ENCODE data around the gene HOXB4.

HOXB4 gene

DNA sequence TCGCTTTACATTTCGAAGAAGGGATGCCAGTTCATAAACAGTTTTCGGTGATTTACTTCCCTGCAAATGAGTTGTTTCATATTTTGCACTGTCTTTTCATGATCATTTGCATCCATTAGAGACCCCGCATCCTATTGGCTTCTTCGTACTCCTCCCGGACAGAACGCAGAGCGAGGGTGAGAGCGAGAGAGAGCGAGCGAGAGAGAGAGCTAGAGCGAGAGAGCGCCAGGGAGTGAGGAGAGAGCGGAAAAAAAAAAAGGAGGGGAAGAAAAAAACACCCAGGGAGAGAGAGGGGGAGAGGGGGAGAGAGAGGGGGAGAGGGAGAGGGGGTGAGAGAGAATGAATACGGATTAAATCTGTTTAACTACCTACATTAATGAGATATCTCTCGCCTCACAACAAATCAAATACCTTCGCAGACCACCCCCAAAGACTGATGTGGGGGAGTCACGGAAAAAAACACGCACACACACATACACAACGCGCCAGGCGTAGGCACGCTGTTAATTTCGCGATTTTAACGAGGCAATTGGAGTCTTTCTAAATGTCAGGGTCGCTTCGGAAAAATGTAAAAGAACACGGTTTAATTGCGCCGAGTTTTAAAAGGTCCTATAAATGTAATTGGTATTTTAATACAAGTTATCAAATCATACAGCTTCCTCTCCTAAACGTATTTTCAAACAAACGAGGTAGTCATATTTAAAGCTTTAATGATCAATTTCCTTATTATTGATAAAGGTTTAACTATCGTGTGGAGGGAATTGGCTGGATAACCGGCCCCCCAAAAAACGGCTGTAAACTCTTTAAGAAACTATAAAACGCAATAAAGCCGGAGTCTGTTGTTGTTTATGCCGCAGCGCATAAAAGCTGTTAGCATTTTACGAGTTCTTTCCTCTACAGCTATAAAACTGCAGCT lies 37.2 kb upstream of the HOXB4 start, which contains the start of gene HOXB8:
HOXB8 (minus strand) TSS at position 246 of the 916 bp plus-strand sequence. CDS start 588 bp downstream, outside the sequence.
- DNase-seq (ENCODE audit: low read depth) = peak; percentile 89

DNA sequence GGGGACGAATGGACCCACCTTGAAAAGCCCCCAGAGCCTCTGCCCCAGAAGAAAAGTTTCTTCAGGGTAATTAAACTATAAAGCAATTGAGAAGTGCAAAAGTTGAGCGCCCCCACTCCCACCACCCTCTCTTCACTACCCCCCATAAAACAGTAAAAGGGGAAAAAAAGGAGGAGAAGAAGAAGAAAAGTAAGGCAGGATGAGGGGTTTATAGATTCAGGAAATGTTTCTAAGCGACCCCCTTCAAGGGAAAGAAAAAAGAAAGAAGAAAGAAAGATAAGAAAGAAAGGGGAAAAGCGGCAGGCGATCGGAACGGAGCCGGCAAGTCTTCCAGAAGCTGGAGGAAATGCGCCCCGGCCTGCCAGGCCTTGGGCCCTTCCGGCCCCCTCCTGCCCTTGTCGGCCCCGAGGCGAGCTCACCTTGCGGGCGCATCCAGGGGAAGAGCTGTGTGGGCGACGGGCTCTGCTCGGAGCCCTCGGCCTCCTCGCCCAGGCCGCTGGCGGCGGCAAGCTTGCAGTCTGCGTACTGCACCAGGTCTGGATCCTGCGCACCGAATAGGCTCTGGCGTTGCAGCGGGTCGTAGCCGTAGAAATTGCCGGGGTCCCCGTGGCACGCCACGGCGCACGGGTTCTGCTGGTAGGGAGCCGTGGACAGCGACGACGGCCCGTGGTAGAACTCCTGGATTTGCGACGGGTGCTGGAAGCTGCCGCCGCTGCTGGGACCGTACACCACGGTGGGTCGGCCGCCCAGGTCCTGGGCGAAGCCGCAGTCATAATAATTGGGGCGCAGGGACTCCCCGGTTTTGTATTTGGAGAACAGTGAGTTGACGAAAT lies 35.9 kb upstream of the HOXB4 start:
- DNase-seq (ENCODE audit: low read depth) = peak; percentile 57

- peak; percentile 68 for DNase-seq (ENCODE audit: low read depth)
Observed at GRCh38 chr17:48612854-48613691, 34.9 kb upstream of the HOXB4 start.

GRCh38 chr17:48612456-48612853 lies 34.3 kb upstream of the HOXB4 start:
- peak; percentile 64 for DNase-seq (ENCODE audit: low read depth)

DNA sequence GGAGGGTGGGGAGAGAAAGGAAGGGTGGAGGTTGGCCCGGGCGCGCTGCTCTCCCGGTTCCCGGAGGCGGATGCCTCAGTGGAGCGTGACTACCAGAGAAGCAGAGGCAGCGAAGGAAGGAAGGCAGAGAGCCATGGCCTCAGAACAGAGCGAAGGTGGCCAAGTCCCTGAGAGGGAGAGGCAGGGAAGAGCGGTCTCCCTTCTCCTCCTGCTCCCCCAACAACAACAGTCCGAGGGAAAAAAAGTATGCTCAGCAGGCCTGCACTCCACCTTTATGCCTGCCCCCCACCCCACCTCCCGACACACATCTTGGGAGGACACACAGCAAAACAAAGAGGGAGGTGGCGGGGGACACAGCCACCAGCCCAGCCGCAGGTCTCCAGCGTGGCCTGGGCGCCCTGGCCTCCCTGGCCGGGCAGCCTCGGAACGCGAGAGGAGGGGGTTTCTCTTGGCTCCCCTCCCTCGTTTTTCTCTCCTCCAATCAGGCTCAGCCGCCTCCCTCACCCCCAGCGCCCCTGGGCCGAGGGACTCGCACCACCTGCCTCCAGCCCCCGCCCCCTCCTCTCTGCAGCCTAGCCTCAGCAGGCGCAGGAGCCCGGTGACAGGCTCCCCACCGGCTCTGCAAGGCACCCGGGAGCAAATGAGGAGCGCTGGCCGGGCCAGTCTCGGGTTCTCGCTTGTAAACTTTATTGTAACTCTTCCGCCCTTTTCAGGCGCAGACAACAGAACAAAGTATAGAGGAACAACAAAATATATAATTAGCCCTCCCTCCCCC lies 33.7 kb upstream of the HOXB4 start:
- DNase-seq (ENCODE audit: low read depth) = peak; percentile 47

DNA sequence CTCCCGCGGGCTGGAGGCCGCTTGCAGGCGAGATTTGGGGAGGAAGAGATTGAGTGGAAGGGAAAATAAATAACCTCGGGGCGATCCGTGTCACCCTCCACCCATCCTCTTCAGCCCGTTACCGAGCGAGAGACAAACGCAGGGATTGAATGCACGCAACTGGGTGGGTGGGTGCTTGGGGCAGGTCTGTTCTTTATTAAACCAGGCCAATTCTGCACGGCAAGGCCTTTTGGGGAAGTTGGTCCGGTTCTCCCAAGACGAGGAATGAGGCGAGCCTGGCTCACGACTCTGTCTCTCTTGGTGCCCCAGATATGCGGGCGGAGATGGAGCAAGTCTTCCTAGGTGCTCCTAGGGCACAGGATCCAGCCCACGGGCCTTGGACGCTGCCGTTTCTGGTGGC lies 33.1 kb upstream of the HOXB4 start:
- DNase-seq (ENCODE audit: low read depth) = peak; percentile 57

- DNase-seq (ENCODE audit: low read depth) = peak; percentile 72
Observed at GRCh38 chr17:48610282-48611211, 32.4 kb upstream of the HOXB4 start, which contains the start of gene HOXB7. HOXB7 (minus strand) TSS chr17:48611017; CDS start chr17:48610918, 99 bp downstream.

DNA sequence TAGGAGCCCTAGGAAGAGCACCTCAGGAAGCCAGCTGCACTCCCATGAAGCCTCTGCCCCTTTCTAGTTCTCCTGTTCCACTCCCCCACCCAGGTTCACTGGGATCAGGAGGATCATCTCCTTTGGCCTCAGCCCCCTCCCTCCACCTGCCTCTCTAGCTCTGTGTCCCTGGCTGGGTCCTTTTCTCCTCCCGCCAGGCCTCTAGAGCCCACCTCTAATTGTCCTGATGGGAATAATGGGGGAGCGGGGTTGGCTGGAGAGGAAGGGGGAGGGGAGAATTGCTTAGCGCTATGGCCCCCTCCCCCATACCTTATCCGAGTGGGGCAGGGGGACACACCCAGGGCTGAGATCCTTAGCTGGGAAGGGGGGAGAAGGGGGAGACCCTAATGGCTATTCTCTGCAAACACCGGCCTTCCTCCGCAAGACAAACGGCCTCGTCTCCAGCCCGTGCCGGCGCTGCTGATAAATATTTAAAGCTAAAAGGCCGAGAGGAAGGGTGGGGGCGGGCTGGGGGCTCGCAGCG lies 31.7 kb upstream of the HOXB4 start:
- DNase-seq (ENCODE audit: low read depth) = peak; percentile 10

DNA sequence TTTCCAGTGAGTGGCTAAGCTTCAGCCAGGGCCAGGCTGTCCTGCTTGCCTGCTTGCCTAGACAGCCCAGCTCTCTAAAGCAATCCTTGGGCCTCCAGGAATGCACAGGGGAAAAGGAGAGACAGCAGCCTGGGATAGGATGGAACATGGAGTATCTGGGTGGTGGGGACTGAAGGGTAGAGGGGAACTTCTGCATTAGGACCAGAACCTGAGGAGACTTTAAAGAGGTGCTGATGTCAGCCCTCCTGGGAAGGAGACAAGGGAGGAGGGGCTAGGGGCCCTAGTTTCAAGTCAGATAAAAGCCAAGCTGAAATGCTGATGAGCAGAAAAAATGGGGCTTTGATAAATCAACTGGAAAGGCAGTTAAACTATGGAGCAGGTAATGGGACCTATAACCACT lies 30.9 kb upstream of the HOXB4 start:
- DNase-seq (ENCODE audit: low read depth) = peak; percentile 69

DNA sequence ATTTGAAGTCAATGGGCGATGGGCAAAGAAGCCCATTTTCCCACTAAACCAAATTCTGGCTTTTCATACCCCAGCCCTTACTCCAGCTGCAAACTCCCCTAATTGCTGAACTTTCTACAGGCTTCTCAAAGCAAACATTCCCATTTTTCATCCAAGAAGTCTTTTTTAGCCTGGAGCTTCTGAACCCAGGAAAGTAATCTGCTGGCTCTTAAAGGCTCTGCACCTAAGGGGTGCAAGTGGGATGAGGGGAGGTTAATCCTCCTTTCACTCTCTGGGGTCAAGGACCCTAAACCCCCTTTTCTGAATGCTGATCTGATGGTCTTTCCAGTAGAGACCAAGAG lies 30.3 kb upstream of the HOXB4 start:
- peak; percentile 22 for DNase-seq (ENCODE audit: low read depth)

DNA sequence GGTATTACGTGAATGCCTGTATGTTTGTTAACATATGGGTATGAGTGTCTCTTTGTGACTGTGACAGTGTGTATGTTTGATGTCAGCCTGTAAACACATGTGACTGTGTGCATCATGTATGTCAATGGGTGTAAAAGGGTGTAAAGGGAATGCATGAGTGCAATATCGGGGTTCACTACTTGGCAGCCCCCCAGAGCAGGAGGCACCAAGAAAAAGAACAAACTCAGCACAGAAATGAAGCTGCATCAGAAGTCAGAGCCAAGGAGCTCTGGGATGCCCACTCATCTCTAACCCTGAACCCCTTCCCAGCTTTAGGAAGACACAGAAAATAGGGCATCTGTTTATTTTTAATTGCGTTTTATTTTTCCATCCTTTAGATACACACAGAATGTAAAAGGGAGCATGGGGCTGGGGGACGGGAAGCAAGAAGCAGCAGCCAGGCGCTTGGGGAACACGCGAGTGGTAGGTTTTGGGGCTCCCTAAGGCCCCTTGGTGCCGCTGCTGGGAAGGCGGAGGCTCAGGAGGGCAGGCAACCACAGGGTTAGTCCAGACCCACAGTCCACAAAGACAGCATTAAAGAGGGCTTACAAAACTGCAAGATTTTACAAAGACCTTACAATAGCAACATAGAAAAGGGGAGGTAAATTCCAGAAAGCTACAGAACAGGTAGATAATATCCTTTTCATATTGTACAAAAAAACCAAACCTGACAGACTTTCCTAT lies 28.9 kb upstream of the HOXB4 start:
- peak; percentile 48 for DNase-seq (ENCODE audit: low read depth)

DNA sequence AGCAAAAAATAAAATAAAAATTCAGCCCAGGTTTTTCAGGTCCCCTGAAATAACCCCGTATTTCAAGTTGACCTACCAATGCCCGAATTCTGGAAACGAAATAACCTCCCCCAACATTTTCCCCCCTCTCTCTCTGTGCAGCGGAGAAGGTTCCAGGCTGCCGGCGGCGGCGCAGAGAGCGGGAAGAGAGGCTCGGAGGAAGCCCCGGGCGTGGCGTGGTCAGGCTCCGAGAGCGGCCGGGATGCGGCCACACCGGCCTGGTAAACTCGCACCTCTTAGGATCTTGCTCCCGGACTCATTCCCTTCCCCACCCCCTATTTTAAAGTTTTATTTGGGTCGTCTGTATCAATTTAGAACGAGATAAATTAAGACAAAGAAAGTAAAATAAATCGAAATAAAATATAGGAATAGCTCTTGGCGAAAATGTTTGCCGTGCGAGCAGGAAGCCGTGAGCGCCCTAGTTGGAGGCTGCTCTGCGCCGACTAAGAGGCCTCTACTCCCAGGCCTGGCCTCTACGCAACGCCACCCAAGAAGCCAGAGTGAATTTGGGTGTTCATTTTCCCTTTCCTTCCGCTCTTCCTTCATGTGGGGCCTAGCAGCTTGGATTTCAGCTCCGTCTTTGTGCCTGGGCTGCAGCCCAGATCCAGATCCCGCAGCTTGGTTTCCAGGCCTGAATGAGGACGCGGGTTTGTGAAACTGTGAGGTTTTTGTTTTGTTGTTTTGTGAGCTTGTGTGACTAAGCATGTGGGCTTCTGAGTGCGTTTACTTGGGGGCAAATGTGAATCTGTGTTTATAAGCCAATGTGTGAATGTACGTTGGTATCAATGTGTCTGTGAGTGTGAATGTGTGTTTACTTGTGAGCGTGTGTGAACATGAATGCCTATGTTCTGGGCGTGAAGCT lies 28.1 kb upstream of the HOXB4 start:
- DNase-seq (ENCODE audit: low read depth) = peak; percentile 75

DNA sequence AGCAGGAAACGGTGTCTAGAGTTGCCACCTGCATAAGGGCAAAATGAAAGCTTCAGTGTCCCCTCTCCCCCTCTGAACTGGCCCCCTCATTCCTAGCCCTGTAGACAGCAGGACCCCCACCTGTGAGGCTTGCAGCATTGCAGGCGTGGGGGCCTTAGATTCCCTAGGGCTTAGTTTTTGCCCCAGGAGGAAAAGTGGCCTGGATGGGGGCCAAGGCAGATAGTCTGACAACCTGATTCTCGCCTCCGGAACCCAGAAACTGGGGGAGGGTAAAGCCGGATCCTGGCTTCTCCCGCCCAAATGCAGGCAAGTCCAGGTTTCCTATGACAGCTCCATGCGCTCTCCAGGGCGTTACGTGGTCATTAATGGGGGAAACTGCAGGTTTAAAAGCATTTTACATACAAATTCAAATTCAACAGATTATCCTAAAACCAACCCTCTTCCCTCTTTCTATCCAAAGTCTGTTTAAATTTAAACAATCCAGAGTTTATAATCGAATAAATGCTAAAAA lies 27.3 kb upstream of the HOXB4 start:
- DNase-seq (ENCODE audit: low read depth) = peak; percentile 69

DNA sequence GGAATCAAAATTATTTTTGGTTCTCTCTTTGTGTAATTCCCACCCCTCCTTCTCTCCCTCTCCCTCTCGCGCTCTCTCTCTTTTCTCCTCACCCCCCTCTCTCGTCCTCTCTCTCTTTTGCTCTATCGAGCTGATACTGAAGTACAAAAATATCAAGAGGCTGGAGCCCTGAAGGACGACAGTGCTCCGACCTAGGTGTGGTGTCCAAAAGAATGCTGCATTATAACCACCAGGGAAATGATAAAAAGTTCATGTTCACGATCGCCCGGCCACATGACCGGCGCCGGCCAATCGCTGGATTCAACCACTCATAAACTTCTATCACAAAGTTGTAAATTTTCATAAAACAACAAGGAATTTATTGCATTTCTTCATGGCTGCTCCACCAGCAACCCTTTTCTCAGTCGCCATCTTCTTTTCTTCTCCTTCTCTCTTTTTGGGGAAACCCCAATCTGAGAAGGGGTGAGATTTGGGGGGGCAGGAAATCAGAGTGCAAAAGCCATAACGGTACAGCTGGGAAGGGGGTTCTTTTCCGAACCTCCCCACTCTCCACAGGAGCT lies 26.7 kb upstream of the HOXB4 start, which contains the start of gene HOXB6:
HOXB6 (minus strand) TSS at position 217 of the 560 bp plus-strand sequence. CDS start 6,836 bp downstream, outside the sequence.
- DNase-seq (ENCODE audit: low read depth) = peak; percentile 91

- peak; percentile 85 for DNase-seq (ENCODE audit: low read depth)
Observed at GRCh38 chr17:48603959-48604769, 26.0 kb upstream of the HOXB4 start.
